GM12875 (cell line): ENCODE data around the gene RBM26.
"Not testable (repeated sequence)": the region's sequence is repeated elsewhere in the genome, so short reads cannot be mapped to it uniquely, and the experiment has no call there.

Experiments used
- H3K4me3 ChIP-seq: one replicate; pipeline ENCODE4 v1.5.1; 2011; ENCODE audit warnings: low read depth, low read length, control low read depth
- CTCF ChIP-seq: IDR thresholded peaks from 2 replicates; pipeline ENCODE4 v1.5.1; 2011; ENCODE audit warnings: low read depth, mild to moderate bottlenecking, control low read depth, inconsistent platforms, low read length, moderate library complexity, borderline replicate concordance; ENCODE audit not compliant: insufficient read depth

RBM26 gene

GRCh38 chr13:79359064-79359463, 47.0 kb downstream of the RBM26 start:
- no peak for TF ChIP-seq CTCF
- H3K4me3 ChIP-seq = no peak overlapping the region

GRCh38 chr13:79354285-79354684, 51.8 kb downstream of the RBM26 start:
- TF ChIP-seq CTCF = no peak

GRCh38 chr13:79353693-79354092, 52.4 kb downstream of the RBM26 start:
- no peak for TF ChIP-seq CTCF
- no peak overlapping the region for H3K4me3 ChIP-seq

More at GRCh38 chr13:79354285-79354684, 51.8 kb downstream of the RBM26 start:
- no peak overlapping the region for H3K4me3 ChIP-seq

- TF ChIP-seq CTCF = no peak
- no peak overlapping the region for H3K4me3 ChIP-seq
Measured at GRCh38 chr13:79352107-79352506, 53.9 kb downstream of the RBM26 start.

GRCh38 chr13:79349608-79350007, 56.4 kb downstream of the RBM26 start:
- not testable (repeated sequence) for H3K4me3 ChIP-seq

- no peak for TF ChIP-seq CTCF
- no peak overlapping the region for H3K4me3 ChIP-seq
Measured at GRCh38 chr13:79349011-79349410, 57.0 kb downstream of the RBM26 start.

- no peak for TF ChIP-seq CTCF
- H3K4me3 ChIP-seq = no peak overlapping the region
Measured at GRCh38 chr13:79346300-79346914, 59.6 kb downstream of the RBM26 start.

- H3K4me3 ChIP-seq = no peak overlapping the region
- TF ChIP-seq CTCF = no peak
Measured at GRCh38 chr13:79341202-79341601, 64.9 kb downstream of the RBM26 start.
